Mucosa of descending colon (tissue), 3 donors: ENCODE results near the gene FARS2. TPM values are rescaled to one million over a fixed set of nuclear protein-coding genes. Genes with fewer than 3 reads are reported as not detected.

Experiments used
- ATAC-seq: fragments of 200-7000 bp; cut with Tn5 transposase; one replicate; pipeline ENCODE4 v1.9.1; 2020; ENCODE audit warnings: mild to moderate bottlenecking, moderate library complexity
- DNase-seq, 3 donors: peaks; one replicate each; pipeline ENCODE4 v3.0.0-alpha.2; 2020
- H3K36me3 ChIP-seq: fragments of 200-600 bp; one replicate; pipeline ENCODE4 v1.8.0; 2021; ENCODE audit warnings: low read depth, mild to moderate bottlenecking
- H3K4me1 ChIP-seq: fragments of 200-600 bp; one replicate; pipeline ENCODE4 v1.8.0; 2021; ENCODE audit warnings: low read depth, mild to moderate bottlenecking
- H3K4me3 ChIP-seq: fragments of 200-600 bp; one replicate; pipeline ENCODE4 v1.8.0; 2021; ENCODE audit warnings: mild to moderate bottlenecking
- H3K9me3 ChIP-seq: fragments of 200-600 bp; one replicate; pipeline ENCODE4 v1.8.0; 2021; ENCODE audit warnings: mild to moderate bottlenecking
- CTCF ChIP-seq: fragments of 200-600 bp; IDR thresholded peaks from one replicate; pipeline ENCODE4 v1.8.0; 2022; ENCODE audit warnings: antibody characterized with exemption, mild to moderate bottlenecking
- intact Hi-C, 2 donors: fragments of 100-400 bp; cut with DNase I in 1 of 2; cut with micrococcal nuclease in 1 of 2; formaldehyde crosslinking; loops; one replicate each; pipeline versions ENCODE4 v1.11.0 to v1.11.1; 2022; cut with DNase I, micrococcal nuclease
- total RNA-seq, 3 donors: library from RNA; stranded (reverse); fragmentation: NEBNext Ultra II Directional in 2 of 3; extraction: Animal tissue kit (Norgen Biotek cat#: 25700) in 2 of 3; gene quantifications; one replicate each; pipeline versions ENCODE4 v1.2.1 to v1.2.4, GENCODE V29; 2021 to 2023
- donor health status: DM: no; HTN: no; CAD: no; lungs with moderate emphysema.
- donor health status: DM: no; HTN: no; CAD: no.
- donor health status: DM: no; HTN: yes; CAD: no.

FARS2 gene
- total RNA-seq, 3 donors from 2014 or later = 15.2 to 21.6 (median 17.2) TPM

GRCh38 chr6:5323979-5324378 lies 62.7 kb downstream of the FARS2 start:
- Histone ChIP-seq H3K36me3 (no peaks in the 10 kb centered on the region), H3K9me3 (peaks cover 4% of the 10 kb centered on the region), H3K4me3 (no peak overlapping the region), H3K4me1 (no peaks in the 10 kb centered on the region)
- intact Hi-C loops = no loop called here
- no peak for ATAC-seq
- TF ChIP-seq CTCF = no peak
- DNase-seq = no peak

- H3K9me3 ChIP-seq = peaks cover 4% of the 10 kb centered on the region
- no peaks in the 10 kb centered on the region for H3K4me1 ChIP-seq
- H3K4me3 ChIP-seq = no peak overlapping the region
- intact Hi-C loops = no loop called here
- ATAC-seq (no peak), DNase-seq (no peak)
- H3K36me3 ChIP-seq = no peaks in the 10 kb centered on the region
- no peak for TF ChIP-seq CTCF
These were observed 63.9 kb downstream of the FARS2 start for GRCh38 chr6:5325173-5325572.

GRCh38 chr6:5326022-5326641 lies 64.8 kb downstream of the FARS2 start:
- H3K36me3 ChIP-seq = no peaks in the 10 kb centered on the region

GRCh38 chr6:5328800-5329199 lies 67.5 kb downstream of the FARS2 start:
- DNase-seq (no peak), ATAC-seq (no peak)

More at GRCh38 chr6:5326022-5326641, 64.8 kb downstream of the FARS2 start:
- DNase-seq (no peak), ATAC-seq (no peak)
- TF ChIP-seq CTCF = no peak
- Histone ChIP-seq H3K9me3 (peaks cover 4% of the 10 kb centered on the region), H3K4me1 (no peaks in the 10 kb centered on the region), H3K4me3 (no peak overlapping the region)
- intact Hi-C loops = no loop called here

GRCh38 chr6:5331845-5332442 lies 70.6 kb downstream of the FARS2 start:
- TF ChIP-seq CTCF = no peak
- no peaks in the 10 kb centered on the region for H3K36me3 ChIP-seq
- H3K9me3 ChIP-seq = no peaks in the 10 kb centered on the region
- intact Hi-C loops = no loop called here
- no peaks in the 10 kb centered on the region for H3K4me1 ChIP-seq
- DNase-seq (no peak), ATAC-seq (no peak)
- H3K4me3 ChIP-seq = no peak overlapping the region

More at GRCh38 chr6:5328800-5329199, 67.5 kb downstream of the FARS2 start:
- H3K4me1 ChIP-seq = no peaks in the 10 kb centered on the region
- intact Hi-C loops = no loop called here
- peaks cover 3% of the 10 kb centered on the region for H3K9me3 ChIP-seq
- H3K36me3 ChIP-seq = no peaks in the 10 kb centered on the region
- H3K4me3 ChIP-seq = no peak overlapping the region
- TF ChIP-seq CTCF = no peak
